NCI-H460 (cell line): ENCODE data around the gene PGAM2. TPM values are rescaled to one million over a fixed set of nuclear protein-coding genes. Genes with fewer than 3 reads are reported as not detected.

ENCODE experiments used
- DNase-seq: peaks from one replicate; pipeline ENCODE4 v3.0.0-alpha.2; 2016; ENCODE audit warnings: low read depth; ENCODE audit errors: extremely low read depth
- total RNA-seq: library from RNA; depleted of rRNA; stranded (reverse); fragments of >200 nt; shearing (Covaris generic); gene quantifications from 2 replicates; pipeline ENCODE4 v1.2.3, GENCODE V29; 2014

Gene PGAM2
- total RNA-seq, 1 experiment from 2014 or later: not detected

DNA sequence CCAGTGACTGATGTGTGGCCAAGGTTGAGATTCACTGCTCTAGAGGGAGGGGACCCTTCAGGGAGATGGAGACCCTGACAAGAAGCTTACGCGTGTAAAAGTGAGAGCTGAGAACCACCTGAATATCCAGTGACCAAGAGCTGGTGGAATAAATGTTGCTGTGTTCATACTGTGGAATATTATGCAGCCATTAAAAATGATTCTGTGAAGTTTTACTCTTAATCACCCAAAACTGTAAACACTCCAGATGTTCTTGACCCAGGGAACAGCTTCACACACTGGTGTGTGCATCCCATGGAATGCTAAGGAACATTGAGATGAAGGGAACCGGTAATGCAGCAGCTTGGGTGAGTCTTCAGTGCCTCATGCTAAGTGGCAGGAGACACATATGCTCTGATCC is 21.3 kb upstream of the PGAM2 start:
- no peak for DNase-seq

DNA sequence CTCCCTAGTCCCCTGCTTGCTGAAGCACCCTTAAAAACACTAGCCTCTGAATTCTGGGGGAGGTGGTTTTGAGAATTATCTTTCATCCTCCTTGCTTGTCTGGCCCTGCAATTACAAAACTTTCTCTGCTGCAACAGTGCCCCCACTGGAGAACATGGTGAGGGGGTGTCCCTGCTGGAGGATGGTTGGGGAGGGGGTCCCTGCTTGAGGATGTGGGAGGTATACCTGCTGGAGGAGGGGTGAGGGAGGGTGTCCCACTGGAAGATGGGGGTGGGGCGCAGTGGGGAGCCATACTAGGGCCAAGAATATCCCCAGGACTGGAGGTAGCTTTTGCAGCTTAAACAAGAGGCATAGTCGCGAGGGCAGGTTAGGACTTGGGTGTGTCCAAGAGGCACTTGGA is 20.2 kb upstream of the PGAM2 start:
- DNase-seq: no peak

DNA sequence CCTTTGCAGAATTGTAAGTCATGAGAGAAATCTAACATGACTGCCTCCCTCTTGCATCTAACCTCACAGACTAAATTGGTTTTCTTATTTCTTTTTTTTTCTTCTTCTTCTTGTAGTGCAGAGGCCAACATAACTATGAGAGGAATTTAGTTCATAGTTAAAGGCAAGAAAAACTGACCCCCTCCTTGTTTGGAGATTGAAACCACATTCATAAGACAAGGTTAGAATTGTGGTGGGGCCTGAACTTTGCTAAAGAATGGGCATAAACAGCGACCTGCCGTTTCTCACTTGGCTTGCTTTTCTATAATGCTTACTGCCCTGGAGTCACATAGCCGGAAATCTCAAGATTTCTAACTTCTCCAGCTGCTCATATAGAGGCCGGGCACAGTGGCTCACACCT is 19.3 kb upstream of the PGAM2 start:
- DNase-seq: no peak

DNA sequence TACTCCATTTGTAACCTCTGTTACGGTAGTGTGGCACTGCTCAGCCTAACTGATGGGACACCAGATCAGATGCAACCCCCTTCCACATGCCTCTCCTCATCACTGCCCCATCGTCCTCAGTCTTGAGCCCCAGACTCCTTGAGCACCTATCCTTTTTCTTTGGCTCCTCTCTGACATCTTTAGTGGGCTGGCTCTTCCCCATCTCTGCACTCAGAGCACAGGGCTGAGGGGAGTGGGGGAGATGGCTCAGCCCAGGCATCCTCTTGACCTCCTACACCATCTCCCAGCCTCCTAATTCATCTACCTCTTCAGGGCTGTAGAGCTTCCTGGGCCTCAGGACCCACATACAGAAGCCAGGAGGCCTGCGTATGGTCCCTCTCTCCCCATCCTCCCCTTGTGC is 18.4 kb upstream of the PGAM2 start:
- DNase-seq: no peak

DNA sequence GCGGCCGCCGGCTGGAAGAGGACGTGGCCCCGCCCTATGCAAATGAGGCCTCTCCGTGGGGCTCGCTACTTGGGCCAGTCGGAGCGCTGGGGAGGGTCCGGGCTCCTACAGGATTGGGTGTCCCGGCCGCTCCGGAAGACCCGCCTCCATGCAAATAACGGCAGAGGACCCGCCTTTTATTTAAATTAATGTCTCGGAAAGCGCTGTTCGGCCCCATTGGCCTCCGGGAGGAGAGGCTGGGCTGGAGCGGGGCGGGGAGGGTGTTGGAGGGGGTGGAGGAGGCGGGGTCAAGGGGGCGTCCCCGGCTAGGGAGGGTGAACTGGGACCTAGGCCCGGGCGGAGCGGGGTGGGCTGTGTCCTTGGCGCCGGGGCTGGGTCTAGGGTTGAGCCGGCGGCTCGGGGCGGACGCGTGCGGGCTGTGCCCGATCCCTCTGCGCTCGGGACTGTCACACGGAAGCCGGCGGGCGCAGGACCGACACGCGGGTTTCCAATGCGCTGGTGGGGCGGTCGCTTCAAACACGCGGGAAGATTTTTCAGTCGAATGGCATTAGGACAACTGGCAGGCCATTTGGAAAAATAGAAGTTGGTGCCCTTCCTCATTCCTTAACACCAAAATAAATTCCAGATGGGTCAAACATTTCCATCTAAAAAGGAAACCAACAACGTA is 17.3 kb upstream of the PGAM2 start:
- DNase-seq: peak; percentile 99

DNA sequence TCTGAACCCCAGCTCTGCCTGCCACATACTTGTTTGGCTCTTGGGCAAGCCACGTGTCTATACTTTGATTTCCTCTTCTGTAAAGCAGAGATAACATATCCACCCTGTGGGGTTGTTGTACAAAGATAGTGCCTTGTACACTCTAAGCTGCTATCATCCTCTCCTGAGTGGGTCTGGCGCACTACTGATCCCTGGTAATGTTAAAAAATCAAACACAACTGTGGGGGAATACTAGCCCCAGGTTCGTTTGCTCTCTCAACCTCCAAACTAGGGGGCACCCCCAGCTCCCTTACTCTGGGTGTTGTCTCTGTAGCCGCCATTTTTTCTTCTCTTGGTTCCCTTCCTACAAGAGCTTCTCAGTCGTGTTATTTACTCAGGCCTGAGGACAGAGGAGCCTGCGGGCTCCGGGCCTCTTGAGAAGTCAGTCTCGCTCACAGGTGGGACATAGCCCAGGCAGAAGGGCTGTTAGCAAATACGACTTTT is 15.9 kb upstream of the PGAM2 start:
- no peak for DNase-seq

DNA sequence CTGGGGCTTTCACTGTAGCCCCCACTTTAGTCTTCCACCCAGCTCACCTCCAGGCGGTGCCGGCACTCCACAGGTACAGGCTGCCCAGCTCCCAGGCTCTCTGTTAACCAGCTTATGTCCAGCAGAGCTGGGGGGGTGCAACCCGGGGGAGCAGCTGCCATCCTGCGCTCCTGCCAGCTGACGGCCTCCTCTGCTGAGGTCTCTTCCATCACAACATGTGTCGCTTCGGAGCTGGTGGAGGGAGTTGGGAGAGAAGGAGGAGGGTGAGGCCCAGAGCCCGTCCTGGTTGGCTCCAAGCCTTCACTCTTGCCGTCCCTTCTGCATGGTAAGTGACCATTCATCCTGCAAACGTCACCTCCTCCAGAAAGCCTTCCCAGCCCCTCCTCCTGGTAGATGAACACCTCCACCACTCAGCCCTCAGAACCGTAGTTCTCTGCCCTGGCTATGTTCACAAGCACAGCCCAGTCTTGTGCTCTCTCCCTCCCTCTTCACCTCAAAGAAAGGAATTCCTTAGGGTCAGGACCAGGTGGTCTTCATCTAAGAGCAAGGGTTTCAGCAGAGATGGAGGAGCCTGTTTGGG is 15.4 kb upstream of the PGAM2 start:
- no peak for DNase-seq

DNA sequence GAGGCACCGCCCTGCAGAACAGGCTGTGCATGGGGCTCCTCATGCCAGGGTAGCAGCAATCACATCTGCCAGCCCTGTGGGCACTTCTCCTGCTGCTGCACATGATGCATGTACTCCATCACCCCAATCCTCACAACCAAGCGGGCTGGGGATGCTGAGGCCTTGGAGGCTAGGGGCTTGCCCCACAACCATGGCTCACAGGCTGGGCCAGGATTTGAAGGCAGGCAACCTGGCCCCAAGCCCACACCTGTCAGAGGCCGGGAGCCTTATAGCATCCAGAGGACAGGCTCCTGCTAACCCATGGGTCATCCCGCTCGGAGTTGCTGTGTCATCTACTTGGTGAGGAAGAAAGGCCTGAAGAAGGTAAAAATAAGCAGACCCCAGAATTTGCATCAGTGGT is 14.8 kb upstream of the PGAM2 start:
- no peak for DNase-seq

DNA sequence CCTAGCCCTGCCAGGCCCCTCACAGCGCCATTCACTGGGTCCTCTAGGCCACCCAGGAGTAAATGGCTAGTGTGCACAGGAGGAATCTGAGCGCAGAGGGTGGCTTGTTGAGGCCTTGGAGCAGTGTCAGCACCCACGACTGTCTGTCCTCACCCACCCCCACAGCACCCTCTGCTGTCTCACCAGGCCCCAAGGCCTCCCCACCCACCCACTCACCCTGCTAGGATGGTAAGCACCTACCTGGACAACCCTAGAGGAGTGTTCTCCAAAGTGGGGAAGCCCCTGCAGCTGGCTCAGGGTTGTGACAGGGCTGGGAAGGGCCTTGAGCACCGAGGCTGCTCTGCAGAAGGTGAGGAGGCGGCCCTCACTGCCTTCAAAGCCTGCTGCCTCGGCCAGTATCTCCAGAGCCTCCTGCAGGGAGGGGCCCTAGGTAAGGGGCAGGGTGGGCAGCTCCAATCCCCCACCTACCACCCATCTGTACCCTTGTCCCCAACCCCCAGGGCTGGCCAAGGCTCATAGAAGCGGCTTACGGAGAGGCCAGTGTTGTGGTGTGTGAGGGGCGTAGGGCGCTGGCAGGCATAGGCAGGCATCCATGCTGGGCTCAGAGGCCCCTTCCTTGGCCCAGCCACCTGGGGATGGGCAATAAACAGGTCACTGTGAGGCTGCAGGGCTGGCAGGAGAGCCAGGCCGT is 14.1 kb upstream of the PGAM2 start:
- no peak for DNase-seq

DNA sequence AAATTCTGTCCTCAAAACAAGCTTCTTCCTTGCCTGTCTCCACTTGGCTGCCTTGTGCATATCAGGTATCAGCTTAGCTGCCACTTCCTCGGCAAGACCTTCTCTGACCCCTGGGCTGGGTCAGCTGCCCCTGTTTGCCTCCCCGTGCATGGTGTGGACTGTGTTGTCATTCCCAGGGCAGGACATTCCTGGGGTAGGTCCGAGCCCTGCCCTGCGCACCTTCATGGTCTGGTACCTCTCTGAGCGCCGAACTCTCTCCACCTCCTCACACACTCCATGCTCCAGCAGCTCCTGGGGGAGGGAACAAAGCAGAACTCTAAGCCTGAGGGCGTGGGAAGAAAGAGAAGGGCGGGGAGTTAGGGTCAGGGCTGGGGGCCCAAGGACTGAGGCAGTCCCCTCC is 13.2 kb upstream of the PGAM2 start:
- no peak for DNase-seq

DNA sequence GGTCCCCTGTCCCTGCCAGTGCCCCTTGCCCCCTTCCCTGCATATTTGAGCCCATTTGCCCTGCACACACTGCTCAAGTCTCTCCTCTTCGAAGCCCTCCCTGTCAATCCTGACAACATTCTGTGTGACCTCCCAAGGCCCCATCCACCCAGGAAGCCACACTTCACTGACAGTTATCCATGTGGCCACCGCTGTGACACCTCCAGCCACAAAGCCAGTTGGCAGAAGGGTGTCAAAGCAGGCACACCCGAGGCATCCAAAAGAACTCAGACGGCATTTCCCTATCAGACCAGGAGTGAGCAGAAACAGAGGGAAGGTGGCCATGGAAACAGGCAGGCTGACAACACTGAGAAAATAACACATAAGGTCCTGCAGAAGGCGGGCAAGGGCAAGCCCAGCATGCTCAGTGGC is 12.3 kb upstream of the PGAM2 start:
- no peak for DNase-seq

DNA sequence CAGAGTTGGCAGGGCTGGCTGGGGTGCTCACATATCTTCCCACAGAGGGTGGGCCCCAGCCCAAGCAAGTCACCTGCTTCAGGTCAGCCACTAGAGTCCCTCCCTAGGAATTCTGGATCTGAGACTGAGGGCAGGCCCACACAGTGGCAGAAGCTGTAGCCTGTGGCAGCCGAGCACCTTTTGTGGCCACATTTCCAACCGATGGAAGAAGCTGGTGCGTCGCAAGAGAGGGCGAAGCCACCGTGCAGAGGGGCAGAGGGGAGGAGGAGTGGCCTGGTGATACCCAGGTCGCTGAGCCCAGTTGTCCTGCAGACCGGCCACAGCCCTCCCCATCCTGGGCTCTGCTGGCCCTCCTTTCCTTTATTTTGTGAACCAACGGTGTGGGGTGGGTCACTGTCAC is 11.7 kb upstream of the PGAM2 start:
- no peak for DNase-seq

DNA sequence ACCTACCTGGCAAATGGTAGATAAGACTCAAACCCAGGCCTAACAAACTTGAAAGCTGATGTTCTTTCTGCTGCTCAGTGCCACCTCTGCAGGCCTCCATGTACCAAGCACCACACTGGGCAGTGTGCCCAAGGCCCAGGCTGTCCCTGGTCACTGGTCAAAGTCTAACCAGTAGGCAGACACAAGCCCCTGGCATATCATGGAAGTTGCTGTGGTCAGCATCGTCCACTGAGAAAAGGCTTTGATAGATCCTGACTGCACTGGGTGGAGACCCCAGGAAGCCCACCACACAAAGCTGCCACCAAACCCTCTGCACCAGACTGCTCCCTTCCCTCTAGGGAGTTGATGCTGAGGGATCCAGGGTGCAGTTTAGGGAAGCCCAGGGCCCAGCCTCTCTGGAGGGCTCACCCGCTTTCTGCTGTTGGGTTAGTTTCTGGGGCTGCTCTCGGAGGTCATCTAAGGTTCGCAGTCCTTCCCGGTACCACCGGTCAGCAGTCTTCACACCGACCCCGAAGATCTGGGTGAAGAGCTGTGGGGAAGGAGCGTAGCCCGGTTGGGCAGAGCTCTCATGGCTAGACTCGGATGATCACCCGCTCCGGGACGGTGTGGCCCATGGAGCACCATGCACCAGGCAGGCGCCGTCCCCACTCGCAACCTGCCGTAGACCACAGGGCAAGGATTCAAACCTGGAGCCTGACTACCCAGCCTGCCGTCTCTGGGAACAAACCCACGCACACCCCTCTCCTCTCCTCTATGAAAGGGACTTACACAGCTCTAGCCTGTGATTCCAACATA is 10.9 kb upstream of the PGAM2 start:
- DNase-seq: no peak

DNA sequence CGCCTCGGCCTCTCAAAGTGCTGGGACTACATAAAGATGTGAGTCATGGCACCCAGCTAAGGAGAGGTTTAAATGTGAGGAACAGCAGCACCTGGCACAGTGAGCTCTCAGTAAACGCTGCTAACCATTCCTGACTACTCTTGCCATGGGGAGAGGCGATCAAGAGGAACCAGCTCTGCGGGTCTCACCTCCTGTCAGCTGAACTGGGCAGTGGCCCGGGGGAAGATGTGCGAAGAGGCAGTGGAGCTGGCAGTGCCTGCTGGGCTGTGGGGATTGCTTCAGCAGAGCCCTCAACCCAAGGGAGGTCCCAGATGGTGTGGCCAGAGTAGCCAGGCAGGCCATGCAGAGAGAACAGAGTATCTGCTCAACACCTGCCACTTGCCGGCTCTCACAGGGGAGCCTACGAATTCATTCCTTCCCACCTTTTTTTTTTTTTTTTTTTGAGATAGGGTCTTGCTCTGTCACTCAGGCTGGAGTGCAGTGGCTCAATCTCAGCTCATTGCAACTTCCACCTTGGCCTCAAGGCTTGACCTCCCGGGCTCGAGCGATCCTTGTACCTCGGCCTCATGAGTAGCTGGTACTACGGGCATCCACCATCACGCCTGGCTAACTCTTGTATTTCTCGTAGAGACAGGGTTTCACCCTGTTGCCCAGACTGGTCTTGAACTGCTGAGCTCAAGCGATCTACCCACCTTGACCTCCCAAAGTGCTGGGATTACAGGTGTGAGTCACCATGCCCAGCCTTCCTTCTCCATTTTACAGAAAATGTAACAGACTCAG is 10.1 kb upstream of the PGAM2 start:
- no peak for DNase-seq

DNA sequence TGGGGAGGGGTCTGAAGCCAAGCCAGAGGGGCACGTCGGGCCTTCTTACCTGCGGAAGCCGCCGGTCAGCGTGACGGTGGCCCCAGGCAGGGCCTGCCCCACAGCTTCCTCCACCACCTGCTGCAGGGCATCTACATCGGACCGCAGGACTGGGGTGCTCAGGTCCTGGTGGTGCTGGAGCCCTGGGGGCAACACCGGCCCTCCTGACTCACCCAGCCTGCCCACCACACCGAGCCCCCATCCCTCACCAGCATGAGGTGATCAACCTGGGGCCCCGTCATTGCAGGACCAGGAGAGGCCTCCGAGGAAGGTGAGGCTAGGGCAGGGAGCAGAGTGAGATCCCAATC is 9.0 kb upstream of the PGAM2 start:
- no peak for DNase-seq

DNA sequence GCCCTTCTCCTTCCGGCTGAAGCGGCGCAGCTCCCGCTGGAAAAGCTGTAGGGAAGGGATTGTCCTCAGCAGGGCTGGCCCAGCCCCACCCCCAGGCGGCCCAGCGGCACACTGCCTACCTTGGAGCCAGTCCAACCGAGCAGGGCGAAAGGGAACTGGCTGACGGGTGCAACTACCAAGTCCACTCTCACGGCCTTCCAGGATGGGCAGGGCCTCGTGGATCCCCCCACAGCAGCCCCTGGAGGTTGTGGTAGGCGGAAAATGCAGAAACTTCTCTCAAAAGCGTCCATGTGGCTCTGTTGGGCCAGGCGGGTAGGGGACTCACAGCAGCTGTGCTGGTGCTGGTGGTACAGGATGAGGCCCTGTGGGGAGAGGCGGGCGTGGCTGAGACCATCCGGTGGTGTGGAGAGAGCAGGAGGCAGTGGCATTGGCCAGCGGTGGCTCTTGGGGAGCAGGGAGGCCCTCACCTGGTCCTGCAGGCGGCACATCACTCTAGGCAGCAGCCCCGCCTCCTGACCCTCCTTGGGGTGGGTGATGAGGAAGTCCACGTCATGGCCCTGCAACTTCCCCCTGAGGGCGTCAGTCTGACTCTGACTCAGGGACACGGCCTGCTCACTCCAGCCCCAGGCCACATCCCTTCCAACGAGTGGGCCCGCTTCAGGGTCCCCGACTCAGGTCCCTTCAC is 8.4 kb upstream of the PGAM2 start:
- peak; percentile 38 for DNase-seq

DNA sequence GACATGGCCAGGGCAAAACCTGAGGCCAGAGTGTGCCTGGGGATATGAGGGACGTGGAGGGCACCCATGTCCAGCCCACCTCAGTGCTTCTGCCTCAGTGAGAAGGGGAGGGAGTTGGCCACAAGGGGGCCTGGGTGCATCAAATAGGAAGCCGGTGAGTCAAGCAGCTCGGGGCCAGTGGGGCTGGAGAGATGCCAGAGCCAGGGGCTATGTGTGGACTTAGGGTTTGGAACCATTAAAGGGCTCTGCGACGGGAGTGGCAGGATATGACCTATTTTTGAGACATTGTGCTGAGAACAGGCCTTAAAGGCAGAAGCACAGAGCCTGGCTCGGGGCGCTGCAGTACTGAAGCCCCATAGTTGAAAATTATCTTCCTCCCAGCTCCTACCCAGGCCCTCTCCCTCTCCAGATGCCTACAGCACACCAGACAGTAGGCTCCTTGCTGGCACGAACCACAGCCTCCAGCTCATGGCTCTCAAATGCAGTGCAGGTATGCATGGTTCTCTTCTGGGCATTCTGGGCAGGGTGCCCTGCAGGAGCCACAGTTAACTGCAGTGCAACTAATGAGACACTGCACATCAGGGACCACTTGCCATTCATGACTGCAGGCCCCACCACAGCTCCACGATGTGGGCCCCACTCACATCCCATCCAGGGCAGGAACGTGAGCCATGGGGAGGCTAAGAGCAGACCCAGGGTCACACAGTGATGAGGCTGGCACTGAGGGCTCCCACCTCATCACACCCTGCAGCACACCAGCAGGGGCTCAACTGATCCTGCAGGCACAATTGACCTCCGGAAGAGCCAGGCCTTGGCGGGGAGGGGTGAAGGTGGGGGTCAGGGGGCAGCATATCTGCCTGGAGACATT is 7.2 kb upstream of the PGAM2 start:
- peak; percentile 75 for DNase-seq

DNA sequence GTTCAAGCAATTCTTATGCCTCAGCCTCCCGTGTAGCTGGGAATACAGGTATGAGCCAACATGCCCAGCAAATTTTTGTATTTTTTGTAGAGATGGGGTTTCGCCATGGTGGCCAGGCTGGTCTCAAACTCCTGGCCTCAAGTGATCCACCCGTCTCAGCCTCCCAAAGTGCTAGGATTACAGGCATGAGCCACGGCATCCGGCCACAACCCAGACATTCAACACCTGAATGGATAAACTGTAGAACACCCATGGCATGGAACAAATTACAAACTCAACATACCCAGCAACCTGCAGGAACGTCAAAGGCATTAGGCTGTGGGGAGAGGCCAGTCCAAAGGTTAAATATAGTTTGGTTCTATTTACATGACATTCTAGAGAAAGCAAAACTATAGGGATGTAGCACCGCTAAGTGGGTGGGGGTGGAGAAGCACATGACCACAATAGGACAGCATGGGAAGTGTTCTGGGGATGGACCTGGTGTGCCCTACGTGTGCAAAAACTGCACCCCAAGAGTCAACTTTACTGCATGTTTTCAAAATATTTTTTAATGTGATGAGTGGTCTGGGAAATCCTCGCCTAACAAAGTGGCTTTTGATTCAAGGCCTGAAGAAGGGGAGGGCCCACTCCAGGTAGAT is 6.5 kb upstream of the PGAM2 start:
- no peak for DNase-seq

DNA sequence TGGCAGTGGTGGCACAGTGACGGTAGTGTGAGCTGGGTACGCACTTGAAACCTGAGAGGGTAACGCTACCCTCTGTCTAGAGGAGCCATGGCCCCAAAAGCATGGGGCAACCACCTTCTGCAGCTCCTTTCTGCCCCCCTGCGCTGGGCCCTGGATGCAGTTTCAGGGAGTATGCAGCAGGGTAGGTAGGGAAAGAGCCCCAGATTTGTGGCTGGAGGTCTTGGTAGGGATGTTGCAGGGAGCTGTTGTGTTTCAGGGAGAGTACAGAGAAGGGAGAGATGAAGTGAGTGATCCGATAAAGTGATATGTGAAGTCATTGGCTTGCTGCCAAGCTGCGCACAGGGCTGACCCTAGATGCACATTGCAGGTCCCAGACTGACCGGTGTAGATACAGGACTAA is 2.7 kb upstream of the PGAM2 start:
- no peak for DNase-seq
